Right ventricle myocardium superior (tissue), 1 donor: ENCODE data around the gene PNMA8A. TPM values are rescaled to one million over a fixed set of nuclear protein-coding genes. Genes with fewer than 3 reads are reported as not detected.
"Not testable (repeated sequence)": the region's sequence is repeated elsewhere in the genome, so short reads cannot be mapped to it uniquely, and the experiment has no call there.

Experiments used
- ATAC-seq: fragments of 200-7000 bp; cut with Tn5 transposase; one replicate; pipeline ENCODE4 v1.9.1; 2020; ENCODE audit warnings: mild to moderate bottlenecking; ENCODE audit not compliant: poor library complexity
- DNase-seq: peaks from one replicate; pipeline ENCODE4 v3.0.0-alpha.2; 2020
- intact Hi-C: fragments of 100-400 bp; cut with DNase I; formaldehyde crosslinking; loops from one replicate; pipeline ENCODE4 v1.11.2; 2022
- total RNA-seq: library from RNA; stranded (reverse); fragmentation: NEBNext Ultra II Directional; extraction: Animal tissue kit (Norgen Biotek cat#: 25700); gene quantifications from one replicate; pipeline ENCODE4 v1.2.1, GENCODE V29; 2021
- donor health status: DM: no; HTN: yes; CAD: no; lungs with severe emphysema.

Gene PNMA8A
- total RNA-seq, 1 donor from 2014 or later = 7.3 TPM

GRCh38 chr19:46447006-46447405 is 24.4 kb downstream of the PNMA8A start:
- intact Hi-C loops = no loop called here
- no peak for ATAC-seq
- DNase-seq = no peak

DNA sequence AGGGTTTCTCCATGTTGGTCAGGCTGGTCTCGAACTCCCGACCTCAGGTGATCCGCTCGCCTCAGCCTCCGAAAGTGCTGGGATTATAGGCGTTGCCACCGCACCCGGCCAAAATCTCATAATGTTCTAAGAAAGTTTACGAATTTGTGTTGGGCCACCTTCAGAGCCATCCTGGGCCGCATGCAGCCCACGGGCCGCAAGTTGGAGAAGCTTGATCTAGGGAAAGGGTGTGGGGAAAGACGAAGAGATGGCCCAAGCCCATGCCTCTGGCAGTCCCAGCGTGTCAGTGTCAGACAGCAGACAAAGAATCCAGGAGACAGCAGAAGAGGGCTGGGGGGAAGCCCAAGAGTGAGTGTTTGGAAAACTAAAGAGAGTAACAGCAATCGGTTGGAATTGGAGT is 25.3 kb downstream of the PNMA8A start:
- DNase-seq (no peak), ATAC-seq (no peak)
- intact Hi-C loops = no loop called here

DNA sequence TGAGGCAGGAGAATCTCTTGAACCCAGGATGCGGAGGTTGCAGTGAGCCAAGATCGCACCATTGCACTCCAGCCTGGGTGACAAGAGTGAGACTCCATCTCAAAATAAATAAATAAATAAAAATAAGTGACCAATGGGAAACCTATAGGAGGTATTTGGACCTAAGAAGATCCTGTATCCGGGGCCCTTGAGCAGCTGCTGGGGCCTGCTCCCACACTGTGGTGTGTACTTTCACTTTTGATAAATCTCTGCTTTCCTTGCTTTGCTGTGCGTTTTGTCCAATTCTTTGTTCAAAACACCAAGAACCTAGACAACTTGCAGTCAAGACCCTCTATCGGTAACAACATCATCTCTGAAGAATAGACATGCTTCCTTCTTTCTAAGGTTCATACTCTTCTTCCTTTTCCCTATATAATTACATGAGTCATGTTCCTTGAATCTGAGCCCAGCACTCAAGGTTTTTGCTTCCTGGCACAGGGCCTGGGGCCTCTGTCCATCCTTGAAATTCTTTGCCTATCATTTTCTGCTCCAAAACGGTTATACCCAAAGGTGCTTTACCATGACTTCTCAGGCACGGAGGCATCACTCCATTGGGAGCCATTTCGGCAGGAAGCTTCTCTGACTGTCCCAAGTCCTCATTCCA is 28.4 kb downstream of the PNMA8A start:
- ATAC-seq = peak; percentile 45
- intact Hi-C loops = no loop called here
- no peak for DNase-seq

DNA sequence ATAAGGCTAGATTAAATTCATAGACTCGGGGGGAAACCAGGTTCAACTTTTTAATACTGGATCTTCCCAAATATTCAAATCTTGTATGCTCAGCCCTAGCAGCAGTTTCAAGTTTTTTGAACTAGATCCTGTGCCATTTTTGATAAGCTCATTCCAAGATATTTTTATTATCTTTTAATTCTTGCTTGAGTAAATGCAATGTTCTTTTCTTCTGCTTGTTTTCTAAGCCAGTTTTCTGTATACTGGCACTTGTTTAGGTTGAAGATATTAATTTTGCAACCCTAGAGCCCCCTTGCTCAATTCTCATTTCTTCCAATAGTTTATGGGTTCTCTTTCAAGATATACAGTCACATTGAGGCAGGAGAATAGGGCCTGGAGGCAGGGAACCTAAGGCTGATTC is 29.5 kb downstream of the PNMA8A start:
- no peak for DNase-seq
- intact Hi-C loops = no loop called here
- ATAC-seq = peak; percentile 53

DNA sequence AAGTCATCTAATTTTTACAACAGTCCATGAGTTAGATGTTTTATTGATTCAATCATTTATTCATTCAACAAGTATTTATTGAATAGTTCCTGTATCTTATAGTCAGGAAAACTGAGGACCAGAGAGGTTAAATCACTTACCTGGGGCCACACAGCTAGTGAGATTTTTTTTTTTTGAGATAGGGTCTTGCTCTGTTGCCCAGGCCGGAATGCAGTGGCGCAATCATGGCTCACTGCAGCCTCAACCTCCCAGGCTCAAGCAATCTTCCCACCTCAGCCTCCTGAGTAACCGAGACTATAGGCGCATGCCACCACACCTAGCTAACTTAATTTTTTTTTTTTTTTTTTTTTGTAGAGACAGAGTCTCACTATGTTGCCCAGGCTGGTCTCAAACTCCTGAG is 35.7 kb downstream of the PNMA8A start:
- ATAC-seq, DNase-seq, intact Hi-C loops: not testable (repeated sequence)

- intact Hi-C loops = no loop called here
- ATAC-seq = no peak
- DNase-seq = no peak
Observed at GRCh38 chr19:46435009-46435408, 36.4 kb downstream of the PNMA8A start.

- intact Hi-C loops, DNase-seq, ATAC-seq: not testable (repeated sequence)
Observed at GRCh38 chr19:46433470-46433869, 37.9 kb downstream of the PNMA8A start.

GRCh38 chr19:46431824-46432223 is 39.5 kb downstream of the PNMA8A start:
- no peak for ATAC-seq
- DNase-seq = no peak
- intact Hi-C loops = no loop called here

GRCh38 chr19:46429999-46430398 is 41.4 kb downstream of the PNMA8A start:
- DNase-seq (no peak), ATAC-seq (no peak)
- intact Hi-C loops = no loop called here

- ATAC-seq = peak; percentile 64
- intact Hi-C loops = no loop called here
- DNase-seq = peak; percentile 85
Observed at GRCh38 chr19:46428239-46429135, 42.9 kb downstream of the PNMA8A start, which contains the start of gene PNMA8C. Gene PNMA8C, minus strand, starts transcription at chr19:46428936. Its CDS starts 577 bp downstream, at chr19:46428359.

DNA sequence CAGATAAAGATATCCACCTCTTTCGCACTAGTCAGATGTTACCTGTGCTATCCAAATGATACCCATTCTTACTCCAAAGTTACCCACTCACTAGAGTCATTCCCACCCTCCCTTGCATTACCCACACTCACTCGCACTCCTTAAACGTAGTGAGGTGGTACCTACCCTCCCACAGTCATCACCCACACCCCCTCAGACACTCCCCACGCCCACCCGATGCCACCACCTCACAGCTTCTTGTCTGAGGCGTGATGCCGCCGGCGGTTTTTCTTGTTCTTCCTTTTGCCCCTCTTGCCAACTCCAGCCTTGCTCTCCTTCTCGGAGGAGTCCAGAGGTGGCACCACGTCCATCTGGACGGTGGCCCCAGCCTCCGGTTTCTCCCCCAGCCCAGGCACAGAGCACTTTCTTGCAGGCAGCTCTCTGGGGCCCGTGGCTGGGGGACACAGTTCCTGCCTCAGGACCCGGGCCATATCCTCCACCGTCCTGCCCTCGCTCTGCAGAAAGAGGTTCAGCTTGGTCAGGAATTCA is 43.8 kb downstream of the PNMA8A start:
- no peak for ATAC-seq
- DNase-seq = no peak
- intact Hi-C loops = no loop called here

GRCh38 chr19:46426506-46427162 is 44.7 kb downstream of the PNMA8A start:
- DNase-seq (peak; percentile 87), ATAC-seq (peak; percentile 89)
- intact Hi-C loops = no loop called here

DNA sequence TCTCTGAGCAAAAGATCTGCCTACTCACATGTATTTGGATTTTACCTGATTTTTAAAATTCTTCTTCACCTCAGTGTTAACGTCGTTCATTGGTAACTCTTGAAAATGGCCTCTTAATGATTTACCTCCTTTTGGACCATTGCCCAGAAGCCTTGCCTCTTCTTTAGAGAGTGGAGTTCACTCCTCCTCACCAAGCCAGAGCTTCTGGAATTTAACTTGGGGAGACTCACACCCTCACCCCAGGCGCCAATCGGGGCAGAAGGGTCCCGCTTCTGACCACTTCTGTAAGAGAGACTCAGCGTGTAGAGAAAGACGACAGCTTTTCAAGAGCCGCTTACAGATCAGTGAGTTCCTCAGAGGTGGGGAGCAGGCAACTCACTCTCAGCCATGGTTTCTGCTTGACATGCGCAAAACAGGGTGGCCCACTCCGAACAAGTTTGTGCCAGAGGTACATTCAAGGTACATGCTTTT is 45.3 kb downstream of the PNMA8A start:
- peak; percentile 35 for ATAC-seq

DNA sequence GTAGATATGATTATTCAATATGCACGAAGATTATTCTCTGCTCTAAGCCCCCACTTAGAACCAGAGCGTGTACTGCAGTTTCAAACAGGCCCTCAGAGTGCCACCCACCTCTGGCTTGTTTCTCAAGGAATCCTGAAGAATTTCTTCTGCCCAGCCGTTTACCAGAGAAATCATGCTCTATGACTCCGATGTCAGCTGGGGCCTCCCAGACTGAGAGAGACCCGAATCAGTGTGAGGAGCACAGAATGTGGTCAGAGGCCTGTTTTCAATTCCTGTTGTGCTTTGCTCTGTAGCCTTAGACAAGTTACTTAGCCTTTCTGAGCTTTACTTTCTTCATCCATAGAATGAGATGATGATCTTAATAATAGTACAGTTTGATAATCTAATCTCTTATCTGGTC is 48.2 kb downstream of the PNMA8A start:
- intact Hi-C loops = no loop called here
- ATAC-seq (no peak), DNase-seq (no peak)

More for the DNA sequence above, 45.3 kb downstream of the PNMA8A start:
- DNase-seq = no peak
- intact Hi-C loops = no loop called here

DNA sequence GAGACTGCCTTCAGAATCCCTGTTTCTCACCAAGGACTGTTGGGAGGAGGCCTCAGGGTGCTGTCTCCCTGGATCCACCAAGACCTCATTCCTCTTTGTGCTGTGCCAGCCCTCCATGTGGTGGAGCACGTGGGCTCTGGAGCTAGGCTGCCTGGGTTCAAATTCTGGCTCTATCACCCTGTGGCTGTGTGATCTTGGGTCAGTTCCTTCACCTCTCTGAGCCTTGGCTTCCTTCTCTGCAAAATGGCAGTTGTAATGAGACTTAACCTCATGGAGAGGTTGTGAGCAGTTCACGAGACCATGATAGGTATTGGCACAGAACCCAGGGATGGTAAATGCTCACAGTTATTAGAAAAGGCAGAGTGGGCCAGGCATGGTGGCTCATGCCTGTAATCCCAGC is 49.0 kb downstream of the PNMA8A start:
- DNase-seq (no peak), ATAC-seq (no peak)
- intact Hi-C loops = no loop called here

- intact Hi-C loops = no loop called here
- no peak for DNase-seq
- no peak for ATAC-seq
Observed at GRCh38 chr19:46420056-46420455, 51.3 kb downstream of the PNMA8A start.
